Activated CD4-positive, alpha-beta T cell treated with anti-CD3 and anti-CD28 coated beads, Interleukin-2, amount 50 U/mL, for 48 hours (primary cell): ENCODE results near the gene GJA9.

Source experiments
- DNase-seq, 2 experiments: peaks; one replicate each; pipeline ENCODE4 v3.0.0-alpha.2; 2020

The GJA9 gene

DNA sequence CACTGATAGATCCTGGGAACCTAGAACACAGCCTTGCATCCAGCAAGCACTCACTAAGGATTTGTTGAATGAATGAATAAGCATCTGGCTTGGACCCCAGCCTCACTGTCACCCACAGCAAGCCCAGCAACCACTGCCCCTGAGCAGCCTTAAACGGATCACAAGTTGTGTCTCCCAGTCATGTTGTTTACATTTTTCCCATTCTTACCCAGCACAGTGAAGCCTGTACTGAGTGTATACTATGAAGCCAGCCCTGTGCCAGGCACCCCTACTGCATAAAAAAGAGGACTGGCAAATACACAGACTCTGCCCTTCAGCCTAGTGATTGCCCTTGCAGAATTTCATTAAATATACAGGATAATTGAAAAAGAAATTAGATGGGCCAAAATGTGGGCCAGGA is 52.0 kb downstream of the GJA9 start:
- no peak for DNase-seq

DNA sequence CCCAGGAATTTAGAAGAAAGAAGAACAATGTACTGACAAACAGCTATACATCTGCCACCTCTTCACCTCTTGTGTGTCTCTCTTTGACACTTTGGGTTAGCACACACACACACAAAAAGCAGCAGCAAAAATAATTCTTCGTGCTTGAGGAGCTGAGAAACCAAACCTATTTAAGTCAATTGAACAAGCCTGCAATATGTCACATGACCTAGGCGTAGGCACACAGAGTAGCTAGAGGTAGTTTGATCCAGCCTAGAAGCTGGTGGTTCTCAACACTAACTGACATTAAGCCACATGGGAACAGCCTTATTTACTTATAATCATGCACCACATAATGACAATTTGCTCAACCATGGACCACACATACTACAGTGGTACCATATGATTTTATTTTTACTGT is 54.1 kb downstream of the GJA9 start:
- DNase-seq = no peak

DNA sequence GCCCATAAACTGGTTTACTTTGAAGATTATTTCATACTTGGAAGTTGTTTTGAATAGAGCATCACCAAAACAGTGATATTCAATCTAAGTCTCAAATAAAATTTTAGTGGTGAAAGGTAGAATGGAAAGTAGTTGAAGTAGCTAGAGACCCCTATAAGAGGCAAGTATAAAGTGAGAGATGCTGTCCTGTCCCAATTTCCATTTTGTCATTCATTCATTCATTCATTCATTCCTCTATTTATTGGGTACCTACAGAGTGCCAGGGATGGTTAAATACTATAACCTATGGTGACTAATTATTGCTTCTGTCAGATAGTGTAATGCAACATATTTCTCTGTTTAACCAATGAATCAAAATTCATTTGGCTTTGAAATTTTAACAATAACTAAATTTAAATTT is 54.5 kb downstream of the GJA9 start:
- no peak for DNase-seq

DNA sequence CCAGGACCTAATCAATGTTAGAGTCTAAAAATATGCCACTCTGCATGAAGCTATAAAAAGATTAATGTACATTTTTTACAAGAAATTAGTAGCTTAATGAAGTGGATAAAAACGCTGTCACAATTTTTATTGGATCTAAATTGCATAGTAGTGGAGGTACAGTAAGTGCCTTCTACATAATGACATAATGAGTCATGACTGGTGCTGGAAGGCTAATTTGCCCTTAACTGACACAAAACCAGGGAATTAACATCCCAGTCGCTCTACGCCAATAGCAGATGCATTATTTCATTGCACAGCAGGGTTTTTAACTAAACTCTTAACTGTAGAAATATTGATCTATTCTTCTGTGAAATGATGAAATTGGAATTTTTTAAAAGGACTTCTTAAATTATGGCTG is 55.1 kb downstream of the GJA9 start:
- DNase-seq = no peak
